Type B pancreatic cell (in vitro differentiated cells): ENCODE data around the gene PDGFB. TPM values are rescaled to one million over a fixed set of nuclear protein-coding genes. Genes with fewer than 3 reads are reported as not detected.
A peak's percentile ranks its signal among the peaks of the same experiment; 100 is the strongest.

Experiments used
- DNase-seq: peaks from one replicate; pipeline ENCODE4 v3.0.0; 2021; ENCODE audit warnings: mixed read lengths; ENCODE audit not compliant: unreplicated experiment; ENCODE audit errors: extremely low spot score
- H3K27ac Mint-ChIP-seq: 2 replicates; pipeline ENCODE4 v1.8.0; 2021; ENCODE audit warnings: mild to moderate bottlenecking, mixed read lengths
- H3K27me3 Mint-ChIP-seq: 2 replicates; pipeline ENCODE4 v1.8.0; 2021; ENCODE audit warnings: mixed read lengths
- H3K36me3 Mint-ChIP-seq: 2 replicates; pipeline ENCODE4 v1.8.0; 2021; ENCODE audit warnings: mixed read lengths
- H3K4me1 Mint-ChIP-seq: one replicate; pipeline ENCODE4 v1.8.0; 2021; ENCODE audit warnings: mixed read lengths; ENCODE audit not compliant: unreplicated experiment
- H3K4me3 Mint-ChIP-seq: 2 replicates; pipeline ENCODE4 v1.8.0; 2021; ENCODE audit warnings: mild to moderate bottlenecking, mixed read lengths
- H3K9me3 Mint-ChIP-seq: 2 replicates; pipeline ENCODE4 v1.8.0; 2021; ENCODE audit warnings: mixed read lengths
- total RNA-seq: library from RNA; stranded (reverse); gene quantifications from 2 replicates; pipeline ENCODE4 v1.2.1, GENCODE V29; 2021; ENCODE audit warnings: low replicate concordance
- TF ChIP-seq, protein P1 (sequence below): fragments of 200-600 bp; sonication (generic); conservative IDR thresholded peaks from 2 replicates; pipeline ENCODE4 v1.5.0; 2021; ENCODE audit warnings: antibody characterized with exemption, mild to moderate bottlenecking

The PDGFB gene
- total RNA-seq, 1 donor from 2014 or later: 2.9 TPM

DNA sequence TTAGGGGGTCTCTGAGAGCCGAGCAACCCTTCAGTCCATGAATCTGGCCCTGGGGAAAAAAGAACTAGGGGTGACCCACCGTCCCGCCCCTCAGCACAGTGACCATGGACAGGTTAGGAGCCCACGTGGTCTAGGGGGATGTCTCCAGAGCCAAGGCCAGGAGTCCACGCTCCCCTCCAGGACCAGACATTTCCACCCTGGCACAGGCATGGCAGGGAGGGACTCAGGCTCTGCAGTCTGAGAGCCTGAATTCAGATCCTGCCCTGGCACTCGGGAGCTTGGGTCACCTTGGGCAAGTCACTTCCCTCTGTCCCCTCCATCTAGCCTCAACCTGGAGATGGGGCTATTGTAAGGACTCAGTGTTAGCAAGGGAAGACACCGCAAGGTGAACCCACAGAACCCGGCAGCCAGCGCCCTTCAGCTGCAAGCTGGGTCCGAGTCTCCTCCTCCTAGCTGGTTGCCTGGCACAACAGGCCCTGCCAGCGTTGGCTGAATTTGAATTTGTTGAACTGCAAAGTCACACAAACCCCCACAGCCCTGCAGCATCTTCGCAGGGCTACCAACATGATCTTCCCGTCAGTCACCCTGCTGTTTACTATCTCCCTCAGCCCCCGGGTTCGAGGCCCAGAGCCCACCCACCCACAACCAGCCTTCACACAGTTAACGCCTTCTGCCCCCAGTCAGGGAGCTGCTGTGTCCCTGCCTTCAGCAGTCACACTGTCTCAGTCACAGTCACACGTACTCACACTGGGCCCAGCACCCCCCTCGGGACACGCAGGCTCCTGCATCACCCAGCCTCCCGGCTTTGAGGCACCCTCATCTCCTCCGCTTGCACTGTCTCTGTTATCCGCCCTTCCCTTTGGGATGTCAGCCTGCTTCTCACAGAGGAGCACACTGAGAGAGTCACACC is 603 bp upstream of the PDGFB start:
- Mint-ChIP-seq H3K9me3 (no peaks in the 10 kb centered on the region), H3K4me3 (peak overlapping the region; percentile 87), H3K36me3 (no peaks in the 10 kb centered on the region), H3K4me1 (peaks cover 19% of the 10 kb centered on the region), H3K27ac (no peak overlapping the region), H3K27me3 (peaks cover 52% of the 10 kb centered on the region)
- TF ChIP-seq, protein P1, sequence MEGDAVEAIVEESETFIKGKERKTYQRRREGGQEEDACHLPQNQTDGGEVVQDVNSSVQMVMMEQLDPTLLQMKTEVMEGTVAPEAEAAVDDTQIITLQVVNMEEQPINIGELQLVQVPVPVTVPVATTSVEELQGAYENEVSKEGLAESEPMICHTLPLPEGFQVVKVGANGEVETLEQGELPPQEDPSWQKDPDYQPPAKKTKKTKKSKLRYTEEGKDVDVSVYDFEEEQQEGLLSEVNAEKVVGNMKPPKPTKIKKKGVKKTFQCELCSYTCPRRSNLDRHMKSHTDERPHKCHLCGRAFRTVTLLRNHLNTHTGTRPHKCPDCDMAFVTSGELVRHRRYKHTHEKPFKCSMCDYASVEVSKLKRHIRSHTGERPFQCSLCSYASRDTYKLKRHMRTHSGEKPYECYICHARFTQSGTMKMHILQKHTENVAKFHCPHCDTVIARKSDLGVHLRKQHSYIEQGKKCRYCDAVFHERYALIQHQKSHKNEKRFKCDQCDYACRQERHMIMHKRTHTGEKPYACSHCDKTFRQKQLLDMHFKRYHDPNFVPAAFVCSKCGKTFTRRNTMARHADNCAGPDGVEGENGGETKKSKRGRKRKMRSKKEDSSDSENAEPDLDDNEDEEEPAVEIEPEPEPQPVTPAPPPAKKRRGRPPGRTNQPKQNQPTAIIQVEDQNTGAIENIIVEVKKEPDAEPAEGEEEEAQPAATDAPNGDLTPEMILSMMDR: no peak
- DNase-seq: no peak

DNA sequence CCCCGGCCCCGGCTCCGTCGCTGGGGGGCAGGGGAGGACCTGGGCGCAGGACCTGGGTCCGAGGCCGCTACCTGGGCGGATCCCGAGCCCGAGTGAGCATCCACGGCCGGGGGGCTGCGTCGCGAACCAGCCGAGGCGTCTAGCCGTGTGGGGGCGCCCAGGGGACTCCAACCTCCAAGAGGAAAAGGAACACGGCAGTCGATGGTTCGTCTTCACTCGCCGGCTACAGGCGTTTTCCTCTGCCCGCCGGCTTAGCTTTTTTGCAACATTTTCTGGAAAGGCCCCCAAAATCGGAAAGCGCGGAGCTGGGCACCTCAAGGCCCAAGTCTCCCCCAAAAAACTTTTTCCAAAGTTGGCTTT is 666 bp downstream of the PDGFB start:
- TF ChIP-seq, protein P1: no peak
- Mint-ChIP-seq H3K27me3 (peaks cover 54% of the 10 kb centered on the region), H3K4me1 (peaks cover 27% of the 10 kb centered on the region), H3K4me3 (peak overlapping the region; percentile 86), H3K27ac (no peak overlapping the region), H3K9me3 (no peaks in the 10 kb centered on the region), H3K36me3 (no peaks in the 10 kb centered on the region)
- DNase-seq: no peak

DNA sequence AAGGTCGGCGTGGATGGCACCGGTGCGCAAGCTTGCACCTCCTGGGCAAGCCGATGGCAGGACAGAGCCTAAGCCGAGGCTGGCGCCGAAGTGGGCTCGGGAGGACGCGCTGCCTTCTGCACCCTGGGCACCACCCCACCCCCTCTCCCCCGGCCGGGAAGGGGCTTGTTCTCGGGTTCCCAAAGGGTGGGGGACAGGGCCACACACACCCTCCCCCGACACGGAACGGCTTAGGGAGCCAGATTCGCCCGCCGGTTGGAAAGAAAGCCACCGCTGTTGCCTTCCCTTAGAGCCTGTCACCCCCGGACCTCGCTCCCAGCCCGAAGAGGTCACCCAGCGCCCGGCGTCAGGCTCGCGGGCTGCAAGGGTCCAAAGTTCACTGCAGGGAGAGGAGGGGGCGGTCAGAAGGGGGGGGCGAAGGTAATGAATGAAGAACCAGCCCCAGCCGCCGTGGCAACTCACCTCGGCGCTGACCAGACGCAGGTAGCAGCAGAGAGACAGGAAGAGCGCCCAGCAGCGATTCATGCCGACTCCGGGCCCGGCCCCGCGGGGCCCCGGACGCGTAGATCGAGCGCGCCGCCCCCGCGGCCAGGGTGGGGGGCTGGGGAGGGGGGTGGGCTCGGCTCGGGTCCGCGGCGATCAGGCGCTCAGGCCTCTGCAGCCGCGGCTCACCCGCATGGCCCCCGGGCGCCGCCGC is 1.2 kb downstream of the PDGFB start:
- H3K36me3 Mint-ChIP-seq: no peaks in the 10 kb centered on the region
- H3K27me3 Mint-ChIP-seq: peaks cover 54% of the 10 kb centered on the region
- H3K4me3 Mint-ChIP-seq: peak overlapping the region; percentile 86
- no peak for DNase-seq
- TF ChIP-seq, protein P1: no peak
- no peak overlapping the region for H3K27ac Mint-ChIP-seq
- peaks cover 27% of the 10 kb centered on the region for H3K4me1 Mint-ChIP-seq
- H3K9me3 Mint-ChIP-seq: no peaks in the 10 kb centered on the region

DNA sequence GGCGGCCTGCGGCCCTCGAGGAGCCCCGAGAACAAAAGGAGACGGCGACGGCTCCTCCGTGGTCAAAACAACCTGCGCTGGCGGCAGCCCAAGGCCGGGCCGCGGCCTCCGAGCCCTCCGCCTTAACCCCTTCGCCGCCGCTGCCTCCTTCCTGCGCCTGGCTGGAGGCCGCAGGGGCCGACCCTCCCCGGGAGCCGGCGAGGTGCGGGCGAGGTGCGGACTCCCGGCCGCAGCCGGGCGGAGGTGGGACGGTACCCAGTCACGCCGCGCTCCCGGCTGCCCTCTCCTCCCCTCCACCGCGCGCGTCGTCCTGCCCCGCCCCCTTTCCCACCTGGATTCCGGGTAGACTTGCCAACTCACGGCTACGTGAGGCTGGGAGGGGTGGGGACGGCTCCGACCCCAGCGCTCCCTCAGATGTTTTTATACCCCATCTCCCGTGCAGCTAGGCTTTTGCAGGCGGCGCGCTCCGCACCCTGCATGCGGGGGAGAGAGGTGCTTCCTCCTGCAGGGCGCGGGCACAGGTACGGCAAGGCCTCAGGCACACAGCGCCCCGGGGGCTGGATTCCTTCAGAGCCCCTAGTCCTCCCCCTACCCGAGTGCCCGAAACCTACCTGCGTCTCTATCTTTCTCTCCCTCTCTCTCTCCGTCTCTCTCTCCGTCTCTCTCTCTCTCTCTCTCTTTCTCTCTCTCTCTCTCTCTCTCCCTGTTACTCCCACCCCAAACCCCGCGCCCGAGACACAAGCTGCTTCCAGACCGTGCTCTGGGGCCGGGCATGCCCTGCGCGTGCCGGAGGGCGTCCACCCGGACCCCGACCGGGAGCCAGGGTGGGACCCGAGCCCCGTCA is 2.0 kb downstream of the PDGFB start:
- DNase-seq: no peak
- Mint-ChIP-seq H3K36me3 (no peaks in the 10 kb centered on the region), H3K27me3 (peaks cover 54% of the 10 kb centered on the region), H3K4me1 (peaks cover 27% of the 10 kb centered on the region), H3K27ac (peak overlapping the region; percentile 82), H3K9me3 (no peaks in the 10 kb centered on the region), H3K4me3 (peak overlapping the region; percentile 86)
- TF ChIP-seq, protein P1: no peak

DNA sequence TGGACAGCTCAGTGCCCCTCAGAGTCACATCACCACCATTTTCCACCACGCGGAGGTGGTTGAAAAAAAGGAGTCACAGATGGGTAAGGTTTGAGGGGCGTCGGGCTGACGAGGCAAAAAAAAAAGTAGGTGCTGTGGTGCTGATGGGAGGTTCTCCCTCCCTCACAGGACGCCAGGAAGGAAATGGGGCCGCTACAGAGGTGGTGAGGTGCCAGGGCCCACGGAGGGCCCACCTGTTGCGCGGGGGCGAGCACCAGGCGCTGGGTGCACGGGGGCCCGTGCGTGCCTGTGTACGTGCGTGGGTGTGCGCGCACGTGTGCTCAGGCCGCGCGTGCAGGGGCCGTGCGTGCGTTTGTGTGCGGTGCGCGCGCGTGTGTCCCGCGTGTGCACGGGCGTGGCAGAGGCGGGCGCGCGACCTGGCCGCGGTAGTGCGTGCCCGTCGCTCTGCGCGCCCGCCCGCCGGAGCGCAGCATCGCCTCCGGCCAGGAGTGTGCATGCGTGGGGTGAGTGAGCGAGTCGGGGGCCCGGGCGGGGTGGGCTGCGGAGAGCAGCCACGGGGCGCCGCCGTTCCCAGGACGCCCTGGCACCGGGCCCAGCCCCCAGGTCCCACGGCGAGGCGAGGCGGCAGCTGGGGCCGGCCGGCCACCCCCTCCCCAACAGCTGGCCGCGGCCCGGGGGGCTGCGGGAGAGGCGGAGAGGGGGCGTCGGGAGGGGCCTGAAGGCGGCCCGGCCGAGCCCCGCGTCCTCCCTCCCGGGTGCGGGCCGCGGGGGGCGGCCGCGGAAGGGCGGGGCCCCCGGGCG is 2.8 kb downstream of the PDGFB start:
- no peak for DNase-seq
- TF ChIP-seq, protein P1: no peak
- Mint-ChIP-seq H3K4me1 (peaks cover 35% of the 10 kb centered on the region), H3K9me3 (no peaks in the 10 kb centered on the region), H3K4me3 (peak overlapping the region; percentile 94), H3K36me3 (no peaks in the 10 kb centered on the region), H3K27ac (peak overlapping the region; percentile 97), H3K27me3 (peaks cover 51% of the 10 kb centered on the region)
